ENCODE measurements around the gene BCL2L13. TPM values are rescaled to one million over a fixed set of nuclear protein-coding genes. Genes with fewer than 3 reads are reported as not detected.
A peak's percentile ranks its signal among the peaks of the same experiment; 100 is the strongest.

The BCL2L13 gene
- total and polyA plus RNA-seq, 7 donors, result 67.0 to 201 (median 128) TPM

- DNase-seq (no peak), ATAC-seq (no peak)
- H3K4me3 ChIP-seq, result no peak overlapping the region
- H3K36me3 ChIP-seq (ENCODE audit: insufficient read depth in 1 of 2, low read depth in 1 of 2), result peaks cover 0 to 33% of the 10 kb centered on the region in 2 donors
- no peak overlapping the region for H3K27ac ChIP-seq
- intact Hi-C loops (cut with DNase I), result loop anchor here in 1 of 2 donors (10.0 kb wide), 1 partner anchor 68 kb away; no protein-coding TSS in a partner anchor
- no peaks in the 10 kb centered on the region for H3K9me3 ChIP-seq
- no peak for TF ChIP-seq CTCF (IDR thresholded peaks at IDR 0.05)
- WGBS, 3 donors, result 64 to 68% (median 66%) methylated on average over 2 of the region's 2 CpGs
- H3K4me1 ChIP-seq, result peaks cover 7% of the 10 kb centered on the region
- no peaks in the 10 kb centered on the region for H3K27me3 ChIP-seq (ENCODE audit: insufficient read depth in 3 of 3, low read length in 2 of 3)
These were observed 73.9 kb downstream of the BCL2L13 start for GRCh38 chr22:17712441-17712840.

DNA sequence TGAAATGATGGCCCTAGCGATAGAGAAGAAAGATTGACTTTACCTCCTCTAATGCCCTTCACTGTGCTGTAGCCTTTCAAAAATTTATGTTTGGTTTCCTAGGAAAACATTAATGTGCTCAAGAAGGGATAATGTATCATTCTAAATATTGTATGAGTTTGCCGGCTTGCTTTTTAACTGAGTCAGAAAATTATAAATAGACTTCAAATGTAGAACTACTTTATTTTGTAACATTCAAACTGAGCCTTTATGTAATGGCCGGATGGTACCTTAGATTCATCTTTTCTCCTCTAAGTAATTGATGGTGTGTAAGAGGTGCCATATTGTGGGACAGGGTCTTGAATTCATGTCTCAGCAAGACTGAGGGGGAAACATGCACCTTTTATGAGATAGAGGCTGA, 78.0 kb downstream of the BCL2L13 start:
- H3K4me3 ChIP-seq, result no peak overlapping the region
- H3K27me3 ChIP-seq (ENCODE audit: insufficient read depth in 3 of 3, low read length in 2 of 3), result no peaks in the 10 kb centered on the region
- 75 to 85% (median 77%) methylated on average over 3 of the region's 3 CpGs for WGBS, 3 donors
- H3K36me3 ChIP-seq (ENCODE audit: insufficient read depth in 1 of 2, low read depth in 1 of 2), result peaks cover 0 to 8% of the 10 kb centered on the region in 2 donors
- H3K27ac ChIP-seq, result peak overlapping the region; percentile 41
- TF ChIP-seq CTCF (IDR thresholded peaks at IDR 0.05), result no peak
- ATAC-seq (peak in 3 of 4 donors; percentile 36 to 71 (median 52)), DNase-seq (no peak)
- H3K9me3 ChIP-seq, result no peaks in the 10 kb centered on the region
- H3K4me1 ChIP-seq, result peaks cover 7% of the 10 kb centered on the region
- intact Hi-C loops (cut with DNase I), result loop anchor here in 1 of 2 donors (10.0 kb wide), 1 partner anchor 72 kb away; no protein-coding TSS in a partner anchor

DNA sequence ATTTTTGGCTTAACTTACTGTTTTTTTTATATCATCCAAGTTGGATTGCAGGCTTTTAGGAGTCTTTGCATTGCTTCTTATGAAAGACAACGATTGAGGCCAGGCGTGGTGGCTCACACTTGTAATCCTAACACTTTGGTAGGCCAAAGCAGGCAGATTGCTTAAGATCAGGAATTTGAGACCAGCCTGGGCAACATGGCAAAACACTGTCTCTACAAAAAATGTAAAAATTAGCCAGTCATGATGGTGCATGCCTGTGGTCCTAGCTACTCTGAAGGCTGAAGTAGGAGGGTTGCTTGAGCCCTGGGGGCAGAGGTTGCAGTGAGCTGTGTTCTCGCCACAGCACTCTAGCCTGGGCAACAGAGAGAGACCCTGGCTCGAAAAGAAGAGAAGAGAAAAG, 79.2 kb downstream of the BCL2L13 start:
- no peaks in the 10 kb centered on the region for H3K27me3 ChIP-seq (ENCODE audit: insufficient read depth in 3 of 3, low read length in 2 of 3)
- ATAC-seq, result no peak
- no peaks in the 10 kb centered on the region for H3K9me3 ChIP-seq
- TF ChIP-seq CTCF (IDR thresholded peaks at IDR 0.05), result no peak
- intact Hi-C loops (cut with DNase I), result loop anchor here in 1 of 2 donors (10.0 kb wide), 1 partner anchor 73 kb away; no protein-coding TSS in a partner anchor
- 87 to 92% (median 89%) methylated on average over 4 of the region's 4 CpGs for WGBS, 3 donors
- peaks cover 0 to 9% of the 10 kb centered on the region in 2 donors for H3K36me3 ChIP-seq (ENCODE audit: insufficient read depth in 1 of 2, low read depth in 1 of 2)
- no peak overlapping the region for H3K4me3 ChIP-seq
- H3K4me1 ChIP-seq, result peaks cover 7% of the 10 kb centered on the region
- H3K27ac ChIP-seq, result no peak overlapping the region
- DNase-seq, result no peak

GRCh38 chr22:17719911-17720310, 81.4 kb downstream of the BCL2L13 start:
- Histone ChIP-seq H3K27me3 (ENCODE audit: insufficient read depth in 3 of 3, low read length in 2 of 3) (no peaks in the 10 kb centered on the region), H3K9me3 (no peaks in the 10 kb centered on the region), H3K4me3 (no peak overlapping the region), H3K36me3 (ENCODE audit: insufficient read depth in 1 of 2, low read depth in 1 of 2) (peaks cover 0 to 6% of the 10 kb centered on the region in 2 donors), H3K27ac (no peak overlapping the region), H3K4me1 (peaks cover 10% of the 10 kb centered on the region)
- ATAC-seq, result no peak
- WGBS, 3 donors, result 93 to 97% (median 96%) methylated on average over 5 of the region's 5 CpGs
- no peak for TF ChIP-seq CTCF (IDR thresholded peaks at IDR 0.05)
- intact Hi-C loops (cut with DNase I), result loop anchor here in 1 of 2 donors (10.0 kb wide), 1 partner anchor 75 kb away; no protein-coding TSS in a partner anchor
- no peak for DNase-seq

GRCh38 chr22:17724241-17724640, 85.7 kb downstream of the BCL2L13 start:
- intact Hi-C loops (cut with DNase I), result no loop called here
- Histone ChIP-seq H3K4me3 (no peak overlapping the region), H3K27ac (peak overlapping the region; percentile 69), H3K4me1 (peaks cover 11% of the 10 kb centered on the region), H3K36me3 (ENCODE audit: insufficient read depth in 1 of 2, low read depth in 1 of 2) (peaks cover 4 to 35% of the 10 kb centered on the region in 2 donors), H3K9me3 (no peaks in the 10 kb centered on the region), H3K27me3 (ENCODE audit: insufficient read depth in 3 of 3, low read length in 2 of 3) (no peaks in the 10 kb centered on the region)
- DNase-seq (no peak), ATAC-seq (no peak)
- no peak for TF ChIP-seq CTCF (IDR thresholded peaks at IDR 0.05)
- 75 to 81% (median 79%) methylated on average over 5 of the region's 5 CpGs for WGBS, 3 donors
